ENCODE results near the gene LCN1. TPM values are rescaled to one million over a fixed set of nuclear protein-coding genes. Genes with fewer than 3 reads are reported as not detected.
"Not testable (repeated sequence)": the region's sequence is repeated elsewhere in the genome, so short reads cannot be mapped to it uniquely, and the experiment has no call there.

LCN1 gene
- total RNA-seq, 1 donor from 2014 or later, result not detected

DNA sequence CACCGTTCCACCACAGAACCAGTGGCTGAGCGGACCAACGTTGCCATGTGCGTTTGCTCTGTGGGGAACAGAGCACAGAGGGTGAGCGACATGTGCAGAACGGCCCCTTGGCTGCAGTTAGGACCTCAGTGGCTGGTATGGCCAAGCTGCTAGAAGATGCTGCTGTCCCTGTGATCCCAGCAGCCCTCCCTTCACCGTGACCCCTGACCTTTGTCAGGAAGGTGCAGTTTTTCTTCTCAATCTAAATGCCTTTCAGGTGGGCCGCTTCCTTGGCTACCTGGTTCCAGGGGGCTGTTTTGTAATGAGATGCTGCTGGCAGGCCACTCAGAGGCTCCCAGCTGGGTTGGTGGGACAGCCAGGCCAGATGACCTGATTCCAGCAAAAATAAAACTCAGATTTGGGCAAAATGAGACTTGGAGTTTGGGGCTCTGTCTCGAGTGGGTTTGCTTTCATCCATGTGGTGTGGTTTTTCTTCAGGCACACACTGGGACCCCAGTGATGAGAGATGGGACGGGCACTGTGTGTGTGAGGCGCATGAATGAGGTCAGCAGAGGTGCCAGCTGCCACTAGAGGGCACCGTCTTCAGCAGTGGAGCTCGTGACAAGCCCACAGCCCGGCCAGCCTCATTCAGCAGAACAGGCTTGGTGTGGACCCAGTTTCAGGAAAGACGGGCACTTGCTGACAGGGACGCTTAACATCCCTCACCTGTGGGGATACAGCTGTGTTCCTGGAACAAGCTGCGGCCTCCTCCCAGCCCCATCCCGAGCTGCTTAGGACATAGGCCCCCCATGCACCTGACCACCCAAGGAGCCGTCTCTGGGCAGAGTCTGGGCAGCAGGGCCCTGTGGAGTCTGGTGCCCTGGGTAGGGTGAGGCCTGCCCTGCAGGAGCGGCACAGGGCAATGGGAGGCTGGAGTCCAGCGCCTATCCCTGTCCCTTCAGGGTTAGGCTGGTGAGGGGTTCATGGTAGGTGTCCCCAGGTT lies 16.7 kb upstream of the LCN1 start:
- DNase-seq (ENCODE audit: low read depth, low spot score), result peak; percentile 30

DNA sequence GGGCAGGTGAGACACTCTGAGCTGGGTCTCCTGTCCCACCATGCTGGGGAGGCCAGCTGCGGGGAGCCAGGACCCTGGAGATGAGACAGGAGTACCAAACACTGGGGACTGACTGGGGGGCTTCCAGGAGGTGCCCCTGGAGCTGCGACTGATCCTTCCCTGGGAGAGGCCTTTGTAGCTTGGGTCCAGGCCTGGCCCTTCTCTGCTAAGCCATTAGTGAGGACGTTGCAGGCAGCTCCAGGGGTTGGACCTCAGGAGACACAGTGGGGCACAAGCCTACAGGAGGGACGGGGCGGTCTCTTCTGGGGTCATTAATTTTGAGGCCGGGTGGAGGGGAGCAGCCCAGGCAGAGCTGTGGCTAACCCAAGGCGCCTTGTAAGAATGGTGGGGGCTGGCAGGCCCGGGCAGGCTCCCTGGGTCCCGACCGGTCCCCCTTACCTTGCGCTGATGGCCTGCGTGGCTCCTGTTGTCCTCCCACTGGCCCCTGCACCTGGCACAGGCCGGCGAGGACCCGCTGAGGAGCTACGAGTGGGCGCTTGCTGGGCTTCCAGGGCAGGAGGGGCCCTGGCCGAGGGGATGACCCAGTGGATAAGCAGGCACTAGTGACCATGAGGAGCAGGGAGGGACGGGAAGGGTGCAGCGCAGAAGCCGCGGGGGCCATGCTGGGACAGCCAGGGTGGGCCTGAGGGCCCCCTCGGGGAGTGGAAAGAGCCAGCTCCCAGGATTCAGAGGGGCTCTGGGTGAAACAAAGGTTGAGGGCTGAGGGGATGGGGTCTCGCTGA lies 15.6 kb upstream of the LCN1 start:
- no peak for DNase-seq (ENCODE audit: low read depth, low spot score)

DNA sequence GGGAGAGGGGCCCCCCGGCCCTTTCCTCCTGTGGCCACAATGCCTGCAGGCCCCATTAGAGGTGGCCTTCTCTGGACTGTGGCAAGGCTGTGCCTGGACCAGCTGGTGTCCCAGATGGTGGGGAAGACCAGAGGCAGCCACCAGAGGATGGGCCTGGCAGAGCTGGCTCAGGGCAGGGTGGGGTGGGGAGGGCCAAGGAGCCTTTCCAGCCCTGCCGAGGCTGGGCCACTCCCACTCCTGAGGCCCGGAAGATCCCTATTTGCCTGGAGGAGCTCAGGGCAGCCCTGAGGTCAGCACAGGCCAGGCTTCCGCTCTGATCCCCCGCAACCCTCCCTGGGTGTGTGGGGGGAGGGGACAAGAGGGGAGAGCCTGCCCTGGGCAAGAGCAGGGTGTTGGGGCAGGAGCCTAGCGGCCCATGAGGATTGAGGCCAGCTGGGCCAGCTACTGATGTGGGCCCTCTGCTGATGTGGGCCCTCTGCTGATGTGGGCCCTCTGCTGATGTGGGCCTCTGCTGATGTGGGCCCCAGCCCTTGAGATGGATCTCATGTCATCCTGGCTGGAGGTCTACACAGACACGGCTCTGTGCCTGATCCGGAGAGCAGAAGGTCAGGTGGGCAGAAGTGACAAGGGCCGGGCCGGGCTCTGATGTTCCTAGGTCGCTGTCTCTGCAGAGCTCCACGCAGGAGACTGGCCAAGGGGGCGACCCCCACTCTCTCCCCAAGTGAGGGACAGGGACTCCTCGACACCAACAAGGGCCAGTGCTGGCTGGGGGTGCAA lies 14.7 kb upstream of the LCN1 start:
- DNase-seq (ENCODE audit: low read depth, low spot score), result no peak

DNA sequence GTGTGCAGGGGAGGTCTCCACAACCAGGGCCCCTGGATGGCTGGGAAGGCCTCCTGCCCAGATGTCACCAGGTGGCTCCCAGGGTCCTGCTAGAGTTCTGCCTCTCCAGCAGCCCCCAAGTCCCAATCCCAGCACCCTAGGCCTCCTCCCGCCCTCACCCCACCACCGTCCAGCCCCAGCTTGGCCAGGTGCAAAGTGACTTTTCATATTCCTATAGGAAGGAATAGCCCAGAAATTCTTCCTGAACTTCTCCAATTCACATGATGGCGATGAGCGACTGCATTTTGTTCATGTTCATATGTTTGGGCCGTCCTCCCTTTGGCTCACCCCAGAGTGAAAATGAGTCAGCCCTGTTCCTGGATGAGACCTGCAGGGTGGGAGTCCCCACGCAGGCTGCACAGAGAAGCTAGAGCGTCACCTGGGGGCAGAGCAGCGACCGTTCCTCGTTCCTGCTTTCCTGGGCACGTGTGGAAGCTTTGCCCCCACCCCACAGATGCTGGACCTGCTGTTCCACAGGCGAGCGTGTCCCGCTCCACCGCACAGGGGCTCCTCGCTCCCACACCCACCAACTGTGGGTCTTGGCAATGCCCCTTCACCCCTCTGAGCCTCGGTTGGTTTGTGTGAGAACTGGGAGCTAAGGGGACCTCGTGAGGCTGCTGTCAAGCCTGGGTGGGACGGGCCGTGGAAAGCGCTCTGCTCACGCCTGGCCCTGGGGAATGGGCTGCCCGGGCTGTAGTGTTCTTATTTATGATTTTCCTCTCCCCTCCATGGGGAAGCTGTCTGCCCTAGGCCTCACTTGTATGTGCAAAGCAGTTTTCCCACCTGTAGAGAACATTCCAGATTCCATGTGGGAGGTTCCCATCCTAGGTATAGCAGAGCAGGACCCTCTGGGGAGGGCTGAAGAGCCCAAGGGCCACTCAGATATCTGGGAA lies 13.9 kb upstream of the LCN1 start:
- DNase-seq (ENCODE audit: low read depth, low spot score), result no peak

DNA sequence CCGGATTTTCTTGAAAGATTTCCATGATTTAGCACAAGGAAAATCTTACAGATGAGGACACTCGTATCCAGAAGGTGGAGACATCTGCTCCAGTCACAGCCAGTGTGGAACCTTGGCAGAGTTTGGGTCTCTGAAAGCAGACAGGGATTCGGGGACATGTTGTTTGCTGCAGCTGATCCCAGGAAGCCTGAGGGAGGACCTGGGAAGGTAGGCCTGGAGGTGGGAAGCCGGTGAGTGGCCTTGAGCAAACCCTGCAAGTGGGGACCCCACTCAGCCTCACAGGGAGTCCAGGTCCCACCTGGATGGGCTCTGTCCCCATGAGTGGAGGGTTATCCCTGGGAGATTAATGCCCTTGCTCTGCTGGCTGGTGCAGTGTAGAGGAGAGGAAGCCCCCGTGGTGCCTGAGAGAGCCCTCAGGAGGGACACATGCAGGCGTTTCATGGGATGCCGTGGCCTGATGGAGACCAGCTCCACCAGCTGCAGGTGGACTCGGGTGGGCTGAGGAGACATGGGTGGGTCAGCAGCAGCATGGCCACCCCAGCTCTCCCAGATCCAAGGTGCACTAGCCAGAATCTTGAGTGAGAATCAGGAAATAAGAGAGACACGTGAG lies 12.9 kb upstream of the LCN1 start:
- no peak for DNase-seq (ENCODE audit: low read depth, low spot score)

DNA sequence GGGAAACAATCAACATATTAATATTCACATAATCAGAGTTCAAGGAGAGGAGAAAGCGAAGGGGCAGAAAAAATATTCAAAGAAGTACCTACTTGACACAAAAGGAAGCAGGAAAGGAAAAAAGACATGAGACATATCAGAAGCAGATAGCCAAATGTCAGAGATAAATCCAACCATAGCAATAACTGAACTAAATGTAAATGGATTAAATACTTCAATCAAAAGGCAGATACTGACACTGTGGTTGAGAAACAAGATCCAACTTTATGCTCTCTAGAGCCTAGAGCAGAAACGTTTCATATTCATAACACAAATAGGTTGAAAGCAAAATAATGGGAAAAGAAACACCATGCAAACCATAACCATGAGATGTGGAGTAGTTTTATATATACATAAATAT lies 11.8 kb upstream of the LCN1 start:
- DNase-seq (ENCODE audit: low read depth, low spot score), result no peak

DNA sequence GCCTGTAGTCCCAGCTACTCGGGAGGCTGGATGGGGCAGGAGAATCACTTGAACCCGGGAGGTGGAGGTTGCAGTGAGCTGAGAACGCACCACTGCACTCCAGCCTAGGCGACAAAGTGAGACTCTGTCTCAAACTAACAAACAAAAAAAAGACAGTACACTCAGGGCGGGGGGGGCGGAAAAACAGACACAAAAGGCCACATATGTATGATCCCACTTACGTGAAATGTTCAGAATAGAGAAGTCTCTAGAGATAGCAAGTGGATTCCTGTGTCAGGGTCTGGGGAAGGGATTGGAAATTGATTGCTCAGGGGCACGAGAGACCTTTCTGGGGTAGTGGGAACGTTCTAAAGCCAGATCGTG lies 9.0 kb upstream of the LCN1 start:
- DNase-seq (ENCODE audit: low read depth, low spot score), result no peak

DNA sequence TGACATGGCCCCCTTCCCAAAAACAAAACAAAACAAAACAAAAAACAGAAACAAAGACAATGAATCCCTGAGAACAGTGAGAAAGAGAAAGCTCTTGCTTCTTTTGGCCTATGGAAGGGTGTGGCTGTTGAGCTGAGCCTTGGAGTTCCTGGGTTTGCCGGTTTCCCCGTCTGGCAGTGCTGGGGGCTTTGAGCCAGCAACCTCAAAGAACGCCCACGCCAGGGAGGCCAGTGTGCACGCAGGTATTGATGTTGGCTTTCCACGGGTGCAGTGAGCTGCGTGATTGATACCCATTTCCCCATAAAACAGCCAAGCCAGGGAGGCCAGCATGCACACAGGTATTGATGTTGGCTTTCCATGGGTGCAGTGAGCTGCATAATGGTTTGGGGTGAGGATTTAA lies 8.3 kb upstream of the LCN1 start:
- no peak for DNase-seq (ENCODE audit: low read depth, low spot score)

DNA sequence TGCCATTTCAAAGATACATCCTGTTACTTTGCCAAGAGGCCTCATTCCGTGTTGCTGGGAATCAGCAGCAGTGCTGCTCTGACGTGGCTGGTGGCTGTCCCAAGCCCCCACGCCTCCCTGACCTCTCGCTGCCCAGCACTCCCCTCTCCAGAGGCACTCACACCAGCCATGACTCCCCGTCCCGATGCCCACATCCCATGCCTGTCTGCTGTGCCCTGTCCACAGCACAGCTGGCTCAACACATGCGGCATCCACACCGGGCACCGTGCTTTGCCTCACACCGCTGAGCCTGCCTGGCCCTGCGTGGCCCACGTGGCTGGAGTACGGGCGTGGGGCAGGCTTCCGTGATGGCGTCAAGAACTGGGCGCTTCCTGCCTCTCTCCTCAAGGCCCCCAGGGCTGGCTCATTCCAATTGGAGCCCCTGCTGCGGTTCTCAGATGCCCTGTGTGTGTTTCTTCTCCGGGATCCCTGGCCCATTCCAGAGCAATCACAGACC lies 7.8 kb upstream of the LCN1 start:
- DNase-seq (ENCODE audit: low read depth, low spot score), result no peak

DNA sequence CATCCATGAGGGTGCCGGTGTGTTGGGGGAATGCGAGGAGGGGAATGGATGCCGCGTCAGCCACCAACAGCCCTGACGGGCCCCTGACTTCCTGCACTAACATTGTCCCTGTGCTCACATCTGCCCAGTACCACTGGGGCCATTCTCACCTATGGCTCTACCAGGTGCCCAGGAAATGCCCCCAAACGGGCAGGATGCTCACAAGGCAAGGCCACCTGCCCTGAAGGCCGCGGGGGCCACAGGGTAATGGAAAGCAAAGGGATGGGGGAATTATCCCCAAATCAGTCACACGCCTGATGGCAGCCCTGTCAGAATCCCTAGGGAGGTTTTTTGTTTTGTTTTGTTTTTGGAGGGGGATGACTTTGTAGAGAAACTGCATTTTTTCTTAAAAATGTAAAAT lies 7.3 kb upstream of the LCN1 start:
- DNase-seq (ENCODE audit: low read depth, low spot score), result not testable (repeated sequence)

DNA sequence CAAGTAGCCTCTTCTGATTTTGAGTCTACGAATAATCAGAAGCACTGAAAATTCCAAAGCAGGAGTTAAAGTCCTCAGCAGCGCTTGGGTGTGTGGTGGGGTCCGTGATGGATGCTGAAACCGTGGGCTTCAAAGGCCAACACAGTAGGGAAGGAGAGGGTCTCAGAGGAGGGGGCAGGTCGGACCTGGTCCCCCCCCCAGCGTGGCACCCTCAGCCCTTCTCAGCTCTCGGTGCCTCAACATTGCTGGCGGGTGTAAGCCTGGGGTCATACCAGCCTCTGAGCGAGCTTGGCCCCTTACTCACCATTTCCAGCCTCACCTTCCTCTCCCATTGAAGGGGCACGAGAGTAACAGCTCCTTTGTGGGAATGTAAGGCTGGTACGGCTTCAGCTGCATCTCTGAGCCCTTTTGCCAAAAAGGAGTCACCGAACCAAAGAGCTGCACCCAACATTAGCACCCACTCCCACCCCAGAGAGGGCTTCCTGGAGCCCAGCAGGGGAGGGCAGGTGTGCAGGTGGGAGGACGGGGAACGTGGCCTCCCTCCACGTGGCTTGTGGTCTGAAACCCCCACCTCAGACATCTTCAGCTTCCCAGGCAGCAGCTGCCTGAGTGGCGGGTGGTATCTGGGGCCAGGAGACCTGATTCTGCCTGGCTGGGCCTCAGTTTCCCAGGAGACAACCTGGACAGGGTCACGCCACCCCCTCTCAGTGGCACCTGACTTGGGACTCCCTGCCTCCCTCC lies 6.7 kb upstream of the LCN1 start:
- no peak for DNase-seq (ENCODE audit: low read depth, low spot score)

DNA sequence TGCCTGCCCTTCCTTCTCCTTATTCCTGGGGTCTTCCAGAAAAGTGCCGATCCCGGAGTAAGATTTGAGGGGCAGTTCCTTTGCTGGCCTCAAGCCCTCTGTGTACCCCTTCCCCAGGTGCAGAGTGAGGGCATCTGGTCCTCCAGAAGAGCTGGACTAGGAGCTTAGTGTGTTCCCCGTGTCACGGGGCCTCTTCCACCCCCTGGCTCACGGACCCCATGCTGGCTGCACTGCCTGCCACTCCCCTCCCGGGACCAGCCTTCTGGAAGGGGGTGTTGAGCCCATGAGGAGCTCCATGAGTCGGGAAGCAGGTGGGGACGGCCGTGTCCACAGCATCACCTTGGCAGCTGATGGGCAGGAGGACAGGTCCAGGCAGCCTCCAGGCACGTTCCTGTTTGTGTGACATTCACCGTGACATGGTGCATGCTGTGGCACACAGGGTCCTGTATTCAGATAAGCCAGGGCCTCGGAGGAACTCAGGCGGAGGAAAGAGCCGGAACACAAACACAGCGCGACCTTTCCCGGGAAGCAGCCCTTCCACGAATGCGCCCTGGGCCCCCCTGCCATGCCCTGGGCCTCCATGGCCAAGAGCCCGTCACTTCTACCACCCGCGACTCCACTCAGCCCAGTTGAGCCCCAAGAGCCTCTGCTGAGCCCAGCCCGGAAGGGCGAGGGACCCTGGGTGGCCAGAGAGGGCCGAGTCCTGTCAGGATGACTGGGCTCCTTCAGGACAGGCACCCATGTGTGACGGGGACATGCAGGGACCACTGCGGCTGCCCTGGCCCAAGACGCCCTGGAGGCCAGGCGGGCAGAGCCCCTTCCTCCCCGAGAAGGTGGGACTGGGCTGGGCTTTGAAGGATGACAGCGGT lies 5.9 kb upstream of the LCN1 start:
- no peak for DNase-seq (ENCODE audit: low read depth, low spot score)

DNA sequence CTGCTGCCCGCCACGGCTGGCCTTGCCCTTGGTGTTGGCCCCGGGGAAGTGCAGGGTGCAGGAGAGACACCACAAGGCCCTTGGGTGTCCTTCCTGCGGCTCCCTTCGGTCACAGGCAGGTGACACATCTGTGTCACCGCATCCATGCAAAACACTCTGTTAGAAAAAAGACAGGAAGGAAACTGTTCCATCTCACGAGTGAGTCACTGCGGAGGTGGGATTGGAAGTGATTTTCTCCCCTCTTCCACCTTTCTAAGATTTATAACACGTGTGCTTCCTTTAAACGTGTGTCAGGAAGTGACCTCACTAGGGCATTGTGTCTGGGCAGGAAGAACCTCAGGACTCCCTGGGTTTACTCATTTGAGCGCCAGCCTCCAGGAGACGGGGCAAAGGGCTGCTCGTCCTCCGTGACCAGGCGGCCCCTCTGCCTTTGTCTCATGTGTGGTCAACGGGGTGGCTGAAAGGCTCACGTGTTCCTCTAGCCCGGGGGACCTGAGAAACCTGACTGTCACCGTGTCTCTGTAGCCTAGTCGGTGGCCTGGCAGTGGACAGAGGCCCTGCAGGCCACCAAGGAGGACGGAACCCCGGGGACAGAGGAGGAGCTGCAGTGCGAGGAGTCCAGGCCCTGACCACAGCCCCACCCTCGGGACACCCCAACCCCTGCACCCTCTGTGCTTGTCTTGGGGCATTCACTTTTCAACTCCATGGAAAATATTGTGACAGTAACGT lies 4.9 kb upstream of the LCN1 start:
- peak; percentile 24 for DNase-seq (ENCODE audit: low read depth, low spot score)

DNA sequence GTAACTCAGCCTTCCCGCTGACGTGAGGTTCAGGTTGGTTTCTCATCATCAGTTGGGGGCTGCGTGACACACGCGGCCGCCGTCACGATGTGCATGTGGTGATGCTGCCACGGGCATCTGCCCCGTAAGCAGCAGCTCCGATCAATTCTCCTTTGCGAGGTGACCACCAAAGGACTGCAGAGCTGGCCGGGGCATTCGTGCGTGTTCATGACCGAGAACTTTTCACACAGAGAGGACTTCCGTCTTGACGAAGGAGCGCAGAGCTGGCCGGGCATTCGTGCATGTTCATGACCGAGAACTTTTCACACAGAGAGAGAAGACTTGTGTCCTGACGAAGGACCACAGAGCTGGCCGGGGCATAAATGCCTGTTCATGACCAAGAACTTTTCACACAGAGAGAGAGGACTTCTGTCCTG lies 3.8 kb upstream of the LCN1 start:
- DNase-seq (ENCODE audit: low read depth, low spot score), result no peak

DNA sequence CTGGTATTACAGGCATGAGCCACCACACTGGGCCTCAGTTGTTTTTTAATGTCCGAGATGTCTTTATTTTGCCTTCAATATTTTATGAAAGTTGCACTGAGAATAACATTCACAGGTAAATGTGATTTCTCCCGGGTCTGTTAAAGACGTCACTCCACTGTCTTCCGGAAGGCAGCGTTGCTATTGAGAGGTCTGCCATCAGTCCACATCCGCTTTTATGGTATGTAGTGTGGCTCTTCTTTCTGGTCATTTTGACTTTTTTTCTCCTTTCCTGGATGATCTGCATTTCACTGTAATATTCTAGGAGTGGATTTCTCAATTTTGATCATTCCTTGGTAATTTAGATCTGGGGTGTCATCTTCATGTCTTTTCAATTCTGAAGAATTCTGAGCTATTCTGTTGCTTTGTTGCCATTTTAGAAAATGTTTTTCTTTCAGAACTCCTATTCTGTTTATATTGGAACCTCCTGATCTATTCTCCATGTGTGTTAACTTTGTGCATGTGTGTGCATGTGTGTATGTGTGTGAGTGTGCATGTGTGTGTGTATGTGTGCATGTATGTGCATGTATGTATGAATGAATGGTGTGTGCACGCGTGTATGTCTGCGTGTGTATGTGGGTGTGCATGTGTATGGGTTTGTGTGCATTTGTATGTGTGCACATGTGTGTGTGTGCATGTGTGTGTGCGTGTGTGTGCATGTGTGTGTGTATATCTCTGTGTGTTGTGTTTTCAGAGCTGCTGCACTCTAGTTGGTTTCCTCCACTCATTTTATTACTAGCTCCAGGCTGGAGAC lies 1.9 kb upstream of the LCN1 start:
- DNase-seq (ENCODE audit: low read depth, low spot score), result no peak

DNA sequence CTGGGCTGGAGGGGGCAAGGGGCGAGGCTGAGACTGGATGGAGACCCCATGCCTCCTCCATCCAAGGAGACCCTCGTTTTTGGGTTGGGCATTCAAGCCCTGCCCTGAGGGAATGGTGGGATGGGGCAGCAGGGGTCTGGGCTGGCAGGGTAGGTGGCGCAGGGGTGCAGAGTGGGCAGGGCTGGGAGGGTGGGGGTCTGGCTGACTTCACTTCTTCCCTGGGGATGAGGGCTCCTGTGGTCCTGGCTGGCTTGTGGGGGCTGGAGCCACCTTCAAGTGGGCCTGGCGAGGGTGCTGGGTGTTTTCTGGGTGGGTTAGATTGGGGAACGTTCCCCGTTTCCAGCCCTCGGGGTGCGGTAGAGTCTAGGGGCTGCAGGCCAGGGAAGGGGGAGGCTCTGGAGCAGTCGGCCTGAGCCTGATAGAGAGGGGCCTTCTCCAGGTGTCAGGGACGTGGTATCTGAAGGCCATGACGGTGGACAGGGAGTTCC lies 412 bp downstream of the LCN1 start:
- DNase-seq (ENCODE audit: low read depth, low spot score), result no peak
